Measurements from ENCODE around the gene FFAR3. TPM values are rescaled to one million over a fixed set of nuclear protein-coding genes. Genes with fewer than 3 reads are reported as not detected.

The FFAR3 gene
- total RNA-seq, 1 experiment from 2014 or later = not detected

DNA sequence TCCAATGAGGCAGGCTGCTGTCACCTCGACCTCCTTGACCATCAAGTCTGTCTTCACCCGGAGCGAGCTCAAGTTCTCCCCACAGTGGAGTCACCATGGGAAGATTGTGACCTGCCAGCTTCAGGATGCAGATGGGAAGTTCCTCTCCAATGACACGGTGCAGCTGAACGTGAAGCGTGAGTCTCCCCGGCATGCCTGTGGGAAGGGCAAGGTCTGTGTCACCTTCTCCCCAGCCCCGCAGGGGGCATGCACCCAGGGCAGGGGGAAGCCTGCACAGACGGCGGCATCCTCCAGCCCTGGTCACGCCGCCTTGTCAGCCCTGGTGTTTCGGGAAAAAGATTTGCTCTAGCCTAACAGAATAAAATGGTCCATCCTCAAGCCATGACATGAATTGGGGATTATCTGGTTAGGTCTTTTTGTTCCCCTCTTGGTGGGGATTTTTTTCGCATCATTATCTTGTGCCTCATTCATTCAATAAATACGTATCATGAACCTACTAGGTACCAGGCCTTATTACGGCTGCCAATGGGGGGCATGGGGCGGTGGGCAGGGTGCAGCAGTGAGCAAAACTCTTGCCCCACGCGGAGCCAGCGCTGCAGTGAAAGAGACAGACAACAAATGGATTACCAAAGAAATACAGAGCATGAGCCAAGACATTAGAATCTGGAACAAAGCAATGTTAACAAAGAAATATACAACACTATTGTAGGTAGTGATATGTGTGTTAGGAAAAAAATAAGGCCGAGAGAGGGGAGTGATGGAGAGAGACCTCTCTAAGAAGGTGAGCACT lies 21.9 kb upstream of the FFAR3 start:
- no peaks in the 10 kb centered on the region for H3F3A ChIP-seq (ENCODE audit: low read length, unreplicated experiment)
- no peaks in the 10 kb centered on the region for H3K27me3 ChIP-seq (ENCODE audit: low read length)
- ChIA-PET POLR2A (ENCODE audit: unreplicated experiment) (no interaction called here), CTCF (no interaction called here)
- H2AFZ ChIP-seq (ENCODE audit: low read length) = no peak overlapping the region
- ATAC-seq = no peak
- DNase-seq = no peak
- intact Hi-C loops (cut with micrococcal nuclease) = no loop called here
- H3K4me2 ChIP-seq (ENCODE audit: low read length) = no peak overlapping the region
- no peaks in the 10 kb centered on the region for H4K20me1 ChIP-seq (ENCODE audit: low read length)
- H3K36me3 ChIP-seq (ENCODE audit: low read depth, low read length) = no peaks in the 10 kb centered on the region
- no peaks in the 10 kb centered on the region for H3K4me1 ChIP-seq (ENCODE audit: insufficient read depth, low read length)
- H3K4me3 ChIP-seq (ENCODE audit: low read length) = no peak overlapping the region
- no peak overlapping the region for H3K27ac ChIP-seq (ENCODE audit: low read length)
- H3K9ac ChIP-seq (ENCODE audit: low read length) = no peak overlapping the region
- TF ChIP-seq, protein P1, sequence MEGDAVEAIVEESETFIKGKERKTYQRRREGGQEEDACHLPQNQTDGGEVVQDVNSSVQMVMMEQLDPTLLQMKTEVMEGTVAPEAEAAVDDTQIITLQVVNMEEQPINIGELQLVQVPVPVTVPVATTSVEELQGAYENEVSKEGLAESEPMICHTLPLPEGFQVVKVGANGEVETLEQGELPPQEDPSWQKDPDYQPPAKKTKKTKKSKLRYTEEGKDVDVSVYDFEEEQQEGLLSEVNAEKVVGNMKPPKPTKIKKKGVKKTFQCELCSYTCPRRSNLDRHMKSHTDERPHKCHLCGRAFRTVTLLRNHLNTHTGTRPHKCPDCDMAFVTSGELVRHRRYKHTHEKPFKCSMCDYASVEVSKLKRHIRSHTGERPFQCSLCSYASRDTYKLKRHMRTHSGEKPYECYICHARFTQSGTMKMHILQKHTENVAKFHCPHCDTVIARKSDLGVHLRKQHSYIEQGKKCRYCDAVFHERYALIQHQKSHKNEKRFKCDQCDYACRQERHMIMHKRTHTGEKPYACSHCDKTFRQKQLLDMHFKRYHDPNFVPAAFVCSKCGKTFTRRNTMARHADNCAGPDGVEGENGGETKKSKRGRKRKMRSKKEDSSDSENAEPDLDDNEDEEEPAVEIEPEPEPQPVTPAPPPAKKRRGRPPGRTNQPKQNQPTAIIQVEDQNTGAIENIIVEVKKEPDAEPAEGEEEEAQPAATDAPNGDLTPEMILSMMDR (conservative IDR thresholded peaks at IDR 0.05; ENCODE audit: low read depth, low read length) = no peak
- TF ChIP-seq EZH2phosphoT487 (IDR thresholded peaks at IDR 0.05; ENCODE audit: borderline replicate concordance, low read length) (no peak), EZH2 (IDR thresholded peaks at IDR 0.05; ENCODE audit: low read length, unreplicated experiment) (no peak)
- no peaks in the 10 kb centered on the region for H3K9me2 ChIP-seq (replicated peaks; ENCODE audit: low read length)
- no TSS peak for BruUV-seq (replicated peaks)
- H3K9me3 ChIP-seq (ENCODE audit: low read length) = no peaks in the 10 kb centered on the region
- H3K79me2 ChIP-seq (ENCODE audit: low read length) = no peaks in the 10 kb centered on the region

DNA sequence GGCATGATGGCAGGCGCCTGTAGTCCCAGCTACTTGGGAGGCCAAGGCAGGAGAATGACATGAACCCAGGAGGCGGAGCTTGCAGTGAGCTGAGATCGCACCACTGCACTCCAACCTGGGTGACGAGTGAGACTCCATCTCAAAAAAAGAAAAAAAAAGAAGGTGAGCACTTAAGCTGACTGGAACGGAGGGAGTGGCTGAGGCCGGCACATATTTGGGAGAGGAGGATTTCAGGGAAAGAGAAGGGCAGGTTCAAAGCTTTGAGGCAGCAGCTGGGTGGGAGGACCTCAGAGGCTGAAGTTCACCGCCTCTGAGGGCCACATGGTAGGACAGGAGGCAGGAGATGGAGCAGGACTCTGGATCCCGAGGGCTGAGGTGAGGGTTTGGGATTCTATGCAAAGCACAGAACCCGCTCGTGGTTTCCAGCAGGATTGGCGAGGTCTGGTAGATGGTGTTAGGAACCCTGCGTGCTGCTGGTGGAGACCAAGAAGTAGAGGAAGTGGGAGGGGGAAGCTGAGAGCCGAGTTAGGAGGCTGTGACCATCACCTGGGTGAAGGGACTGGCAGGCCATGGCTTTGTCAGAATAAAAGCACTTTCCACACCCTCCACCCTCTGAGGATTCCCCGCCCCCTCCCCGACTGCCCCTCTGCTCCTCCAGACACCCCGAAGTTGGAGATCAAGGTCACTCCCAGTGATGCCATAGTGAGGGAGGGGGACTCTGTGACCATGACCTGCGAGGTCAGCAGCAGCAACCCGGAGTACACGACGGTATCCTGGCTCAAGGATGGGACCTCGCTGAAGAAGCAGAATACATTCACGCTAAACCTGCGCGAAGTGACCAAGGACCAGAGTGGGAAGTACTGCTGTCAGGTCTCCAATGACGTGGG lies 20.9 kb upstream of the FFAR3 start:
- Histone ChIP-seq H3K4me3 (ENCODE audit: low read length) (no peak overlapping the region), H3K9me2 (replicated peaks; ENCODE audit: low read length) (no peaks in the 10 kb centered on the region), H2AFZ (ENCODE audit: low read length) (no peak overlapping the region), H3K9ac (ENCODE audit: low read length) (no peak overlapping the region), H3K9me3 (ENCODE audit: low read length) (no peaks in the 10 kb centered on the region), H3K27ac (ENCODE audit: low read length) (no peak overlapping the region), H4K20me1 (ENCODE audit: low read length) (no peaks in the 10 kb centered on the region), H3K36me3 (ENCODE audit: low read depth, low read length) (no peaks in the 10 kb centered on the region), H3F3A (ENCODE audit: low read length, unreplicated experiment) (no peaks in the 10 kb centered on the region), H3K79me2 (ENCODE audit: low read length) (no peaks in the 10 kb centered on the region), H3K4me2 (ENCODE audit: low read length) (no peak overlapping the region), H3K4me1 (ENCODE audit: insufficient read depth, low read length) (no peaks in the 10 kb centered on the region), H3K27me3 (ENCODE audit: low read length) (no peaks in the 10 kb centered on the region)
- ChIA-PET CTCF (no interaction called here), POLR2A (ENCODE audit: unreplicated experiment) (no interaction called here)
- intact Hi-C loops (cut with micrococcal nuclease) = no loop called here
- BruUV-seq (replicated peaks) = no TSS peak
- no peak for DNase-seq
- ATAC-seq = no peak
- TF ChIP-seq EZH2 (IDR thresholded peaks at IDR 0.05; ENCODE audit: low read length, unreplicated experiment) = no peak
- no peak for TF ChIP-seq EZH2phosphoT487 (IDR thresholded peaks at IDR 0.05; ENCODE audit: borderline replicate concordance, low read length)
- TF ChIP-seq, protein P1 (conservative IDR thresholded peaks at IDR 0.05; ENCODE audit: low read depth, low read length) = no peak

DNA sequence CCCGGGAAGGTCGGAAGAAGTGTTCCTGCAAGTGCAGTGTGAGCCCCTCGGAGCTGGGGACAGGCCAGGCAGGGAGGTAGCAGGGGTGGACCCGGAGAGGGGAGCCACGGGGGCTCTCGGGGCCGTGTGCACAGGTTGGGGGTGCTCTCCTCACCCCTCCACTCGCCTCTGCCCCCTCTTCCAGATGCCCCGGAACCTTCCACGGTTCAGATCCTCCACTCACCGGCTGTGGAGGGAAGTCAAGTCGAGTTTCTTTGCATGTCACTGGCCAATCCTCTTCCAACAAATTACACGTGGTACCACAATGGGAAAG lies 20.3 kb upstream of the FFAR3 start:
- ATAC-seq = no peak
- BruUV-seq (replicated peaks) = no TSS peak

More for the DNA sequence above, 20.3 kb upstream of the FFAR3 start:
- H3K4me2 ChIP-seq (ENCODE audit: low read length) = no peak overlapping the region
- H3F3A ChIP-seq (ENCODE audit: low read length, unreplicated experiment) = no peaks in the 10 kb centered on the region
- H3K9me2 ChIP-seq (replicated peaks; ENCODE audit: low read length) = no peaks in the 10 kb centered on the region
- no peaks in the 10 kb centered on the region for H3K36me3 ChIP-seq (ENCODE audit: low read depth, low read length)
- no peaks in the 10 kb centered on the region for H3K4me1 ChIP-seq (ENCODE audit: insufficient read depth, low read length)
- TF ChIP-seq, protein P1 (conservative IDR thresholded peaks at IDR 0.05; ENCODE audit: low read depth, low read length) = no peak
- TF ChIP-seq EZH2 (IDR thresholded peaks at IDR 0.05; ENCODE audit: low read length, unreplicated experiment) (no peak), EZH2phosphoT487 (IDR thresholded peaks at IDR 0.05; ENCODE audit: borderline replicate concordance, low read length) (no peak)
- POLR2A ChIA-PET (ENCODE audit: unreplicated experiment) = no interaction called here
- H3K4me3 ChIP-seq (ENCODE audit: low read length) = no peak overlapping the region
- no peaks in the 10 kb centered on the region for H3K27me3 ChIP-seq (ENCODE audit: low read length)
- H3K79me2 ChIP-seq (ENCODE audit: low read length) = no peaks in the 10 kb centered on the region
- no peak for DNase-seq
- no peak overlapping the region for H3K27ac ChIP-seq (ENCODE audit: low read length)
- H4K20me1 ChIP-seq (ENCODE audit: low read length) = no peaks in the 10 kb centered on the region
- CTCF ChIA-PET = no interaction called here
- no peak overlapping the region for H3K9ac ChIP-seq (ENCODE audit: low read length)
- H2AFZ ChIP-seq (ENCODE audit: low read length) = no peak overlapping the region
- H3K9me3 ChIP-seq (ENCODE audit: low read length) = no peaks in the 10 kb centered on the region
- intact Hi-C loops (cut with micrococcal nuclease) = no loop called here
